H9 (cell line): ENCODE results near the gene SPINK1. TPM values are rescaled to one million over a fixed set of nuclear protein-coding genes. Genes with fewer than 3 reads are reported as not detected.

Experiments
- DNase-seq: peaks from one replicate; pipeline ENCODE4 v3.0.0-alpha.2; 2017
- H2AFZ ChIP-seq: one replicate; pipeline ENCODE4 v1.6.1; 2013; ENCODE audit warnings: mild to moderate bottlenecking, low read length, control low read depth, moderate library complexity
- H2AK5ac ChIP-seq: 2 replicates; pipeline ENCODE4 v1.6.1; 2013; ENCODE audit warnings: low read length, control low read depth, mixed read lengths; ENCODE audit not compliant: insufficient read length
- H2BK120ac ChIP-seq: one replicate; pipeline ENCODE4 v1.6.1; 2013; ENCODE audit warnings: low read depth, mild to moderate bottlenecking, low read length, control low read depth, inconsistent platforms; ENCODE audit not compliant: poor library complexity, severe bottlenecking
- H2BK12ac ChIP-seq: 2 replicates; pipeline ENCODE4 v1.6.1; 2013; ENCODE audit warnings: low read length, control low read depth, mixed read lengths, low read depth; ENCODE audit not compliant: insufficient read length
- H2BK15ac ChIP-seq: 2 replicates; pipeline ENCODE4 v1.6.1; 2013; ENCODE audit warnings: low read depth, low read length, control low read depth
- H2BK20ac ChIP-seq: one replicate; pipeline ENCODE4 v1.6.1; 2013; ENCODE audit warnings: low read depth, mild to moderate bottlenecking, low read length, control low read depth, inconsistent platforms; ENCODE audit not compliant: poor library complexity, severe bottlenecking
- H2BK5ac ChIP-seq: 2 replicates; pipeline ENCODE4 v1.6.1; 2013; ENCODE audit warnings: low read length, control low read depth, mixed read lengths; ENCODE audit not compliant: insufficient read length
- H3K14ac ChIP-seq: 2 replicates; pipeline ENCODE4 v1.6.1; 2013; ENCODE audit warnings: low read length, control low read depth; ENCODE audit not compliant: insufficient read depth
- H3K18ac ChIP-seq: 2 replicates; pipeline ENCODE4 v1.6.1; 2013; ENCODE audit warnings: low read depth, mild to moderate bottlenecking, mixed read lengths, low read length, control low read depth; ENCODE audit not compliant: insufficient read length
- H3K23ac ChIP-seq: 2 replicates; pipeline ENCODE4 v1.6.1; 2013; ENCODE audit warnings: low read length, control low read depth, mixed read lengths, low read depth; ENCODE audit not compliant: insufficient read length
- H3K23me2 ChIP-seq: 2 replicates; pipeline ENCODE4 v1.6.1; 2013; ENCODE audit warnings: low read depth, mild to moderate bottlenecking, mixed read lengths, low read length, control low read depth; ENCODE audit not compliant: insufficient read length, poor library complexity, severe bottlenecking
- H3K27ac ChIP-seq: 2 replicates; pipeline ENCODE4 v1.5.1; 2013; ENCODE audit warnings: low read length, control low read depth, mixed read lengths, low read depth; ENCODE audit not compliant: insufficient read length
- H3K27me3 ChIP-seq: 2 replicates; pipeline ENCODE4 v1.6.1; 2013; ENCODE audit warnings: low read length, control low read depth, inconsistent platforms; ENCODE audit not compliant: insufficient read depth
- H3K4ac ChIP-seq: 2 replicates; pipeline ENCODE4 v1.6.1; 2013; ENCODE audit warnings: low read depth, mild to moderate bottlenecking, control low read depth, inconsistent platforms, low read length, moderate library complexity
- H3K4me1 ChIP-seq: 2 replicates; pipeline ENCODE4 v1.6.1; 2013; ENCODE audit warnings: low read length, control low read depth, inconsistent platforms; ENCODE audit not compliant: insufficient read depth
- H3K4me2 ChIP-seq: 2 replicates; pipeline ENCODE4 v1.6.1; 2013; ENCODE audit warnings: low read length, control low read depth, mixed read lengths; ENCODE audit not compliant: insufficient read length, insufficient read depth
- H3K56ac ChIP-seq: 2 replicates; pipeline ENCODE4 v1.6.1; 2013; ENCODE audit warnings: low read depth, mild to moderate bottlenecking, mixed read lengths, low read length, control low read depth; ENCODE audit not compliant: insufficient read length
- H3K79me1 ChIP-seq: 2 replicates; pipeline ENCODE4 v1.6.1; 2013; ENCODE audit warnings: low read depth, mild to moderate bottlenecking, moderate library complexity, low read length, control low read depth, inconsistent platforms; ENCODE audit not compliant: insufficient read depth, poor library complexity, severe bottlenecking
- H3K79me2 ChIP-seq: 2 replicates; pipeline ENCODE4 v1.6.1; 2013; ENCODE audit warnings: low read length, control low read depth, inconsistent platforms; ENCODE audit not compliant: insufficient read depth
- H3K9ac ChIP-seq: 2 replicates; pipeline ENCODE4 v1.6.1; 2013; ENCODE audit warnings: low read length, control low read depth, mixed read lengths; ENCODE audit not compliant: insufficient read length; ENCODE audit errors: extremely low read depth
- H3K9me3 ChIP-seq: one replicate; pipeline ENCODE4 v1.6.1; 2013; ENCODE audit warnings: low read depth, low read length, inconsistent platforms; ENCODE audit not compliant: control insufficient read depth
- H3T11ph ChIP-seq: one replicate; pipeline ENCODE4 v1.6.1; 2013; ENCODE audit warnings: mild to moderate bottlenecking, low read length, control low read depth, inconsistent platforms
- H4K20me1 ChIP-seq: one replicate; pipeline ENCODE4 v1.6.1; 2013; ENCODE audit not compliant: control insufficient read depth, insufficient read length, insufficient read depth
- H4K5ac ChIP-seq: 2 replicates; pipeline ENCODE4 v1.6.1; 2013; ENCODE audit warnings: low read depth, mild to moderate bottlenecking, mixed read lengths, low read length, control low read depth; ENCODE audit not compliant: insufficient read length
- H4K8ac ChIP-seq: replicated peaks from 2 replicates; pipeline ENCODE4 v1.6.1; 2013; ENCODE audit warnings: low read length, control low read depth, mixed read lengths, low read depth; ENCODE audit not compliant: insufficient read length
- H4K91ac ChIP-seq: 2 replicates; pipeline ENCODE4 v1.6.1; 2013; ENCODE audit warnings: low read depth, mild to moderate bottlenecking, moderate library complexity, mixed read lengths, low read length, control low read depth; ENCODE audit not compliant: insufficient read length
- H3K27ac Mint-ChIP-seq, 3 experiments: 2 replicates in 2 of 3; 3 replicates in 1 of 3; pipeline ENCODE4 v1.8.0; 2020 to 2021; ENCODE audit warnings: mixed read lengths in 3 of 3, mild to moderate bottlenecking in 1 of 3, moderate library complexity in 1 of 3
- H3K27me3 Mint-ChIP-seq: 2 replicates; pipeline ENCODE4 v1.8.0; 2021; ENCODE audit warnings: low read depth, mild to moderate bottlenecking, moderate library complexity, mixed read lengths
- H3K36me3 Mint-ChIP-seq, 3 experiments: 2 replicates in 2 of 3; 3 replicates in 1 of 3; pipeline ENCODE4 v1.8.0; 2020 to 2021; ENCODE audit warnings: low read depth in 3 of 3, mixed read lengths in 3 of 3; ENCODE audit not compliant: insufficient read depth in 1 of 3
- H3K4me1 Mint-ChIP-seq, 2 experiments: 2 replicates each; pipeline ENCODE4 v1.8.0; 2020; ENCODE audit warnings: mixed read lengths in 2 of 2
- H3K4me3 Mint-ChIP-seq, 2 experiments: 2 replicates in 1 of 2; 3 replicates in 1 of 2; pipeline ENCODE4 v1.8.0; 2020 to 2021; ENCODE audit warnings: mild to moderate bottlenecking in 2 of 2, mixed read lengths in 2 of 2, moderate library complexity in 1 of 2
- H3K9me3 Mint-ChIP-seq, 2 experiments: 2 replicates in 1 of 2; 3 replicates in 1 of 2; pipeline ENCODE4 v1.8.0; 2020; ENCODE audit warnings: mild to moderate bottlenecking in 2 of 2, mixed read lengths in 2 of 2, moderate library complexity in 1 of 2
- WGBS: extraction: QIAGEN DNeasy Blood & Tissue Kit; methylation state at CpG from one replicate; pipeline ENCODE4 v1.1.7; 2013; ENCODE audit warnings: missing lambda C conversion rate, low lambda C conversion rate, mixed read lengths; ENCODE audit not compliant: insufficient read length; ENCODE audit errors: extremely low coverage; 5-methylcytosine and 5-hydroxymethylcytosine counted together
- total RNA-seq: library from RNA; stranded (reverse); gene quantifications from 2 replicates; pipeline ENCODE4 v1.2.1, GENCODE V29; 2021
- TF ChIP-seq, protein P1 (sequence below): fragments of 200-600 bp; sonication (generic); conservative IDR thresholded peaks from 3 replicates; pipeline ENCODE4 v1.8.0; 2021; ENCODE audit warnings: antibody characterized with exemption, mild to moderate bottlenecking

SPINK1 gene
- total RNA-seq, 1 experiment from 2014 or later: 3.1 TPM

DNA sequence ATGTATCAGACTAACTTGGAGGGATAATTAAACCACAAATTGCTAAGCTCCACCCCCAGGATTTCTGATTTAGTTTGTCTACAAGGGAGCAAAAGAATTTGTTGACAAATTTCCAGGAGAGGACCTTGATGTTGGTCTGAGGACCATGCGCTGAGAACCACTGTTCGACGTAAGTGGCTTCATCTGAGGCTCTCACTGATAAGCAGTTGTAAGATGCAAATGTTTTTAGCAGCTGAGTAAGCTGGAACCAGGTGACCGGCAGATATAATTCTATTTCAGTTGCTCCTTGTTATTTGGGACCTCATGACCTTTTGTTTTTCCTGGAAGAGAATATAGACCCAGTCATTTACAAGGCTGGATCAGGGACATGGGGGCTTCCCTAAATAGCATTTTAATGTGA, 14.1 kb upstream of the SPINK1 start:
- Histone ChIP-seq H2BK5ac (no peak overlapping the region), H2AK5ac (no peak overlapping the region), H4K8ac (no peak overlapping the region), H4K20me1 (no peaks in the 10 kb centered on the region), H2BK20ac (no peak overlapping the region), H3K56ac (no peak overlapping the region), H3K79me1 (no peaks in the 10 kb centered on the region), H2BK12ac (no peak overlapping the region), H3K18ac (no peak overlapping the region), H3K14ac (no peak overlapping the region), H3K4me1 (no peaks in the 10 kb centered on the region), H4K5ac (no peak overlapping the region), H3K9ac (no peak overlapping the region), H3K4me2 (no peak overlapping the region), H3K9me3 (no peaks in the 10 kb centered on the region), H3K27me3 (no peaks in the 10 kb centered on the region), H2BK15ac (no peak overlapping the region), H3K23ac (no peak overlapping the region), H4K91ac (no peak overlapping the region), H3K27ac (no peak overlapping the region), H3K79me2 (no peaks in the 10 kb centered on the region), H3K23me2 (no peaks in the 10 kb centered on the region), H2AFZ (no peak overlapping the region), H2BK120ac (no peak overlapping the region), H3K4ac (no peak overlapping the region), H3T11ph (no peak overlapping the region)
- Mint-ChIP-seq H3K4me3 (no peak overlapping the region), H3K27me3 (peaks cover 9% of the 10 kb centered on the region), H3K27ac (no peak overlapping the region), H3K36me3 (no peaks in the 10 kb centered on the region), H3K9me3 (no peaks in the 10 kb centered on the region), H3K4me1 (peaks cover 2 to 7% of the 10 kb centered on the region in 2 experiments; a peak in 2 of 4 replicates)
- no CpG with 5 or more reads among the region's 4 CpGs for WGBS
- TF ChIP-seq, protein P1, sequence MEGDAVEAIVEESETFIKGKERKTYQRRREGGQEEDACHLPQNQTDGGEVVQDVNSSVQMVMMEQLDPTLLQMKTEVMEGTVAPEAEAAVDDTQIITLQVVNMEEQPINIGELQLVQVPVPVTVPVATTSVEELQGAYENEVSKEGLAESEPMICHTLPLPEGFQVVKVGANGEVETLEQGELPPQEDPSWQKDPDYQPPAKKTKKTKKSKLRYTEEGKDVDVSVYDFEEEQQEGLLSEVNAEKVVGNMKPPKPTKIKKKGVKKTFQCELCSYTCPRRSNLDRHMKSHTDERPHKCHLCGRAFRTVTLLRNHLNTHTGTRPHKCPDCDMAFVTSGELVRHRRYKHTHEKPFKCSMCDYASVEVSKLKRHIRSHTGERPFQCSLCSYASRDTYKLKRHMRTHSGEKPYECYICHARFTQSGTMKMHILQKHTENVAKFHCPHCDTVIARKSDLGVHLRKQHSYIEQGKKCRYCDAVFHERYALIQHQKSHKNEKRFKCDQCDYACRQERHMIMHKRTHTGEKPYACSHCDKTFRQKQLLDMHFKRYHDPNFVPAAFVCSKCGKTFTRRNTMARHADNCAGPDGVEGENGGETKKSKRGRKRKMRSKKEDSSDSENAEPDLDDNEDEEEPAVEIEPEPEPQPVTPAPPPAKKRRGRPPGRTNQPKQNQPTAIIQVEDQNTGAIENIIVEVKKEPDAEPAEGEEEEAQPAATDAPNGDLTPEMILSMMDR: no peak
- DNase-seq: no peak
